Thyroid gland (tissue), 4 donors: ENCODE measurements around the gene TESPA1.

Experiments used
- CTCF ChIP-seq, 6 experiments: fragments of 200-600 bp in 3 of 6; fragments of 450-650 bp in 3 of 6; sonication (generic) in 3 of 6; IDR thresholded peaks; one replicate each; pipeline ENCODE4 v1.5.1; 2016 to 2019; ENCODE audit warnings: antibody characterized with exemption in 6 of 6, mild to moderate bottlenecking in 2 of 6, inconsistent platforms in 1 of 6, moderate library complexity in 1 of 6
- POLR2A ChIP-seq, 2 donors: fragments of 450-650 bp; IDR thresholded peaks; one replicate each; pipeline ENCODE4 v1.6.1; 2017; ENCODE audit warnings: antibody characterized with exemption in 2 of 2, mild to moderate bottlenecking in 2 of 2, moderate library complexity in 1 of 2

GRCh38 chr12:54983536-54984101, 943 bp downstream of the TESPA1 start:
- TF ChIP-seq CTCF (IDR thresholded peaks at IDR 0.05) (no peak), POLR2A (IDR thresholded peaks at IDR 0.05) (no peak)
